WTC11 (cell line): ENCODE results near the gene CPB2. TPM values are rescaled to one million over a fixed set of nuclear protein-coding genes. Genes with fewer than 3 reads are reported as not detected.

ENCODE experiments used
- ATAC-seq: fragments of 200-7000 bp; cut with Tn5 transposase; 2 replicates; pipeline ENCODE4 v1.10.0; 2021; ENCODE audit warnings: mild to moderate bottlenecking, moderate library complexity
- CTCF ChIA-PET: fragments of 300-600 bp; sonication (Branson Sonifier 250); formaldehyde crosslinking; loops from one replicate; lab custom pipeline; 2021; ENCODE audit warnings: antibody characterized with exemption; lab: Charles Lee
- POLR2A ChIA-PET: fragments of 350-600 bp; sonication (Branson Sonifier 250); formaldehyde crosslinking; loops from one replicate; lab custom pipeline; 2021; ENCODE audit warnings: antibody characterized with exemption; lab: Charles Lee
- DNase-seq: peaks from one replicate; pipeline ENCODE4 v3.0.0; 2021; ENCODE audit warnings: low spot score
- H3K27ac Mint-ChIP-seq: 2 replicates; pipeline ENCODE4 v1.8.0; 2021; ENCODE audit warnings: mixed read lengths
- H3K27me3 Mint-ChIP-seq: 2 replicates; pipeline ENCODE4 v1.8.0; 2021; ENCODE audit warnings: low read depth, mild to moderate bottlenecking, moderate library complexity, mixed read lengths
- H3K36me3 Mint-ChIP-seq: 2 replicates; pipeline ENCODE4 v1.8.0; 2021; ENCODE audit warnings: mixed read lengths
- H3K4me1 Mint-ChIP-seq: 2 replicates; pipeline ENCODE4 v1.8.0; 2022; ENCODE audit warnings: mixed read lengths
- H3K4me3 Mint-ChIP-seq: 2 replicates; pipeline ENCODE4 v1.8.0; 2021; ENCODE audit warnings: mild to moderate bottlenecking, moderate library complexity, mixed read lengths
- H3K9me3 Mint-ChIP-seq: 2 replicates; pipeline ENCODE4 v1.8.0; 2021; ENCODE audit warnings: mixed read lengths
- EMX1 ChIP-seq: fragments of 250-450 bp; sonication (Bioruptor Pico); IDR thresholded peaks from 2 replicates; pipeline ENCODE4 v1.8.0; 2021; ENCODE audit warnings: mild to moderate bottlenecking
- GABPB1 ChIP-seq: sonication (generic); formaldehyde crosslinking; IDR thresholded peaks from 2 replicates; pipeline ENCODE4 v1.8.1; 2023; ENCODE audit warnings: mild to moderate bottlenecking, missing genetic modification reagents
- GRHL2 ChIP-seq: fragments of 250-450 bp; sonication (Bioruptor Pico); IDR thresholded peaks from 2 replicates; pipeline ENCODE4 v1.8.0; 2022; ENCODE audit warnings: mild to moderate bottlenecking, moderate library complexity; ENCODE audit not compliant: insufficient replicate concordance, severe bottlenecking
- IRF1 ChIP-seq: sonication (generic); formaldehyde crosslinking; IDR thresholded peaks from 2 replicates; pipeline ENCODE4 v1.8.0; 2023; ENCODE audit warnings: missing genetic modification reagents
- KAT7 ChIP-seq: sonication (generic); formaldehyde crosslinking; IDR thresholded peaks from 2 replicates; pipeline ENCODE4 v1.8.1; 2023; ENCODE audit warnings: missing genetic modification reagents, mild to moderate bottlenecking, borderline replicate concordance
- MAX ChIP-seq: sonication (generic); formaldehyde crosslinking; IDR thresholded peaks from 2 replicates; pipeline ENCODE4 v1.8.0; 2022; ENCODE audit warnings: mild to moderate bottlenecking, missing genetic modification reagents
- NFATC4 ChIP-seq: fragments of 250-450 bp; sonication (Bioruptor Pico); IDR thresholded peaks from 2 replicates; pipeline ENCODE4 v1.9.0; 2021; ENCODE audit warnings: mild to moderate bottlenecking
- NFYB ChIP-seq: sonication (generic); formaldehyde crosslinking; conservative IDR thresholded peaks from 2 replicates; pipeline ENCODE4 v1.8.0; 2022; ENCODE audit warnings: low read depth, missing genetic modification reagents
- PRRX2 ChIP-seq: fragments of 250-450 bp; sonication (Bioruptor Pico); IDR thresholded peaks from 2 replicates; pipeline ENCODE4 v1.8.0; 2021; ENCODE audit warnings: mild to moderate bottlenecking
- ZBTB21 ChIP-seq: sonication (generic); formaldehyde crosslinking; IDR thresholded peaks from 2 replicates; pipeline ENCODE4 v1.8.1; 2023; ENCODE audit warnings: mild to moderate bottlenecking, missing genetic modification reagents, borderline replicate concordance
- ZNF263 ChIP-seq: sonication (generic); formaldehyde crosslinking; IDR thresholded peaks from 2 replicates; pipeline ENCODE4 v1.8.1; 2022; ENCODE audit warnings: low read depth, mild to moderate bottlenecking, moderate library complexity, missing genetic modification reagents
- ZNF317 ChIP-seq: sonication (generic); formaldehyde crosslinking; IDR thresholded peaks from 2 replicates; pipeline ENCODE4 v1.8.1; 2023; ENCODE audit warnings: low read depth, mild to moderate bottlenecking, moderate library complexity, missing genetic modification reagents, borderline replicate concordance
- total RNA-seq: library from RNA; stranded (reverse); gene quantifications from 3 replicates; pipeline ENCODE4 v1.2.3, GENCODE V29; 2021
- TF ChIP-seq, protein P1 (sequence below): fragments of 250-450 bp; sonication (Bioruptor Pico); IDR thresholded peaks from 2 replicates; pipeline ENCODE4 v2.1.2; 2022; ENCODE audit warnings: mild to moderate bottlenecking, moderate library complexity
- TF ChIP-seq, protein P2 (sequence below): sonication (generic); formaldehyde crosslinking; IDR thresholded peaks from 2 replicates; pipeline ENCODE4 v1.8.0; 2022; ENCODE audit warnings: mild to moderate bottlenecking, missing genetic modification reagents
- TF ChIP-seq, protein P3 (sequence below): fragments of 250-450 bp; sonication (Bioruptor Pico); IDR thresholded peaks from 2 replicates; pipeline ENCODE4 v1.8.0; 2021; ENCODE audit warnings: mild to moderate bottlenecking
- TF ChIP-seq, protein P4 (sequence below): fragments of 250-450 bp; sonication (Bioruptor Pico); IDR thresholded peaks from 2 replicates; pipeline ENCODE4 v1.9.0; 2021; ENCODE audit warnings: mild to moderate bottlenecking, borderline replicate concordance
- TF ChIP-seq, protein P5 (sequence below): sonication (generic); formaldehyde crosslinking; IDR thresholded peaks from 2 replicates; pipeline ENCODE4 v1.8.1; 2022; ENCODE audit warnings: low read depth, missing genetic modification reagents, borderline replicate concordance

CPB2 gene
- total RNA-seq, 1 experiment from 2014 or later, result 0.33 TPM

GRCh38 chr13:46041419-46041839 is 63.4 kb downstream of the CPB2 start:
- TF ChIP-seq ZBTB21 (CRISPR knock-in tag) (no peak), GABPB1 (no peak), IRF1 (no peak), PRRX2 (CRISPR knock-in tag) (no peak), ZNF317 (CRISPR knock-in tag) (no peak), ZNF263 (CRISPR knock-in tag) (no peak)
- TF ChIP-seq, protein P1, sequence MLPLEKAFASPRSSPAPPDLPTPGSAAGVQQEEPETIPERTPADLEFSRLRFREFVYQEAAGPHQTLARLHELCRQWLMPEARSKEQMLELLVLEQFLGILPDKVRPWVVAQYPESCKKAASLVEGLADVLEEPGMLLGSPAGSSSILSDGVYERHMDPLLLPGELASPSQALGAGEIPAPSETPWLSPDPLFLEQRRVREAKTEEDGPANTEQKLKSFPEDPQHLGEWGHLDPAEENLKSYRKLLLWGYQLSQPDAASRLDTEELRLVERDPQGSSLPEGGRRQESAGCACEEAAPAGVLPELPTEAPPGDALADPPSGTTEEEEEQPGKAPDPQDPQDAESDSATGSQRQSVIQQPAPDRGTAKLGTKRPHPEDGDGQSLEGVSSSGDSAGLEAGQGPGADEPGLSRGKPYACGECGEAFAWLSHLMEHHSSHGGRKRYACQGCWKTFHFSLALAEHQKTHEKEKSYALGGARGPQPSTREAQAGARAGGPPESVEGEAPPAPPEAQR (CRISPR knock-in tag), result no peak
- TF ChIP-seq, protein P2, sequence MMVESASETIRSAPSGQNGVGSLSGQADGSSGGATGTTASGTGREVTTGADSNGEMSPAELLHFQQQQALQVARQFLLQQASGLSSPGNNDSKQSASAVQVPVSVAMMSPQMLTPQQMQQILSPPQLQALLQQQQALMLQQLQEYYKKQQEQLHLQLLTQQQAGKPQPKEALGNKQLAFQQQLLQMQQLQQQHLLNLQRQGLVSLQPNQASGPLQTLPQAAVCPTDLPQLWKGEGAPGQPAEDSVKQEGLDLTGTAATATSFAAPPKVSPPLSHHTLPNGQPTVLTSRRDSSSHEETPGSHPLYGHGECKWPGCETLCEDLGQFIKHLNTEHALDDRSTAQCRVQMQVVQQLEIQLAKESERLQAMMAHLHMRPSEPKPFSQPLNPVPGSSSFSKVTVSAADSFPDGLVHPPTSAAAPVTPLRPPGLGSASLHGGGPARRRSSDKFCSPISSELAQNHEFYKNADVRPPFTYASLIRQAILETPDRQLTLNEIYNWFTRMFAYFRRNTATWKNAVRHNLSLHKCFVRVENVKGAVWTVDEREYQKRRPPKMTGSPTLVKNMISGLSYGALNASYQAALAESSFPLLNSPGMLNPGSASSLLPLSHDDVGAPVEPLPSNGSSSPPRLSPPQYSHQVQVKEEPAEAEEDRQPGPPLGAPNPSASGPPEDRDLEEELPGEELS (CRISPR knock-in tag), result no peak
- TF ChIP-seq, protein P3, sequence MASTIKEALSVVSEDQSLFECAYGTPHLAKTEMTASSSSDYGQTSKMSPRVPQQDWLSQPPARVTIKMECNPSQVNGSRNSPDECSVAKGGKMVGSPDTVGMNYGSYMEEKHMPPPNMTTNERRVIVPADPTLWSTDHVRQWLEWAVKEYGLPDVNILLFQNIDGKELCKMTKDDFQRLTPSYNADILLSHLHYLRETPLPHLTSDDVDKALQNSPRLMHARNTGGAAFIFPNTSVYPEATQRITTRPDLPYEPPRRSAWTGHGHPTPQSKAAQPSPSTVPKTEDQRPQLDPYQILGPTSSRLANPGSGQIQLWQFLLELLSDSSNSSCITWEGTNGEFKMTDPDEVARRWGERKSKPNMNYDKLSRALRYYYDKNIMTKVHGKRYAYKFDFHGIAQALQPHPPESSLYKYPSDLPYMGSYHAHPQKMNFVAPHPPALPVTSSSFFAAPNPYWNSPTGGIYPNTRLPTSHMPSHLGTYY, result no peak
- TF ChIP-seq, protein P4, sequence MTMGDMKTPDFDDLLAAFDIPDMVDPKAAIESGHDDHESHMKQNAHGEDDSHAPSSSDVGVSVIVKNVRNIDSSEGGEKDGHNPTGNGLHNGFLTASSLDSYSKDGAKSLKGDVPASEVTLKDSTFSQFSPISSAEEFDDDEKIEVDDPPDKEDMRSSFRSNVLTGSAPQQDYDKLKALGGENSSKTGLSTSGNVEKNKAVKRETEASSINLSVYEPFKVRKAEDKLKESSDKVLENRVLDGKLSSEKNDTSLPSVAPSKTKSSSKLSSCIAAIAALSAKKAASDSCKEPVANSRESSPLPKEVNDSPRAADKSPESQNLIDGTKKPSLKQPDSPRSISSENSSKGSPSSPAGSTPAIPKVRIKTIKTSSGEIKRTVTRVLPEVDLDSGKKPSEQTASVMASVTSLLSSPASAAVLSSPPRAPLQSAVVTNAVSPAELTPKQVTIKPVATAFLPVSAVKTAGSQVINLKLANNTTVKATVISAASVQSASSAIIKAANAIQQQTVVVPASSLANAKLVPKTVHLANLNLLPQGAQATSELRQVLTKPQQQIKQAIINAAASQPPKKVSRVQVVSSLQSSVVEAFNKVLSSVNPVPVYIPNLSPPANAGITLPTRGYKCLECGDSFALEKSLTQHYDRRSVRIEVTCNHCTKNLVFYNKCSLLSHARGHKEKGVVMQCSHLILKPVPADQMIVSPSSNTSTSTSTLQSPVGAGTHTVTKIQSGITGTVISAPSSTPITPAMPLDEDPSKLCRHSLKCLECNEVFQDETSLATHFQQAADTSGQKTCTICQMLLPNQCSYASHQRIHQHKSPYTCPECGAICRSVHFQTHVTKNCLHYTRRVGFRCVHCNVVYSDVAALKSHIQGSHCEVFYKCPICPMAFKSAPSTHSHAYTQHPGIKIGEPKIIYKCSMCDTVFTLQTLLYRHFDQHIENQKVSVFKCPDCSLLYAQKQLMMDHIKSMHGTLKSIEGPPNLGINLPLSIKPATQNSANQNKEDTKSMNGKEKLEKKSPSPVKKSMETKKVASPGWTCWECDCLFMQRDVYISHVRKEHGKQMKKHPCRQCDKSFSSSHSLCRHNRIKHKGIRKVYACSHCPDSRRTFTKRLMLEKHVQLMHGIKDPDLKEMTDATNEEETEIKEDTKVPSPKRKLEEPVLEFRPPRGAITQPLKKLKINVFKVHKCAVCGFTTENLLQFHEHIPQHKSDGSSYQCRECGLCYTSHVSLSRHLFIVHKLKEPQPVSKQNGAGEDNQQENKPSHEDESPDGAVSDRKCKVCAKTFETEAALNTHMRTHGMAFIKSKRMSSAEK (CRISPR knock-in tag), result no peak
- TF ChIP-seq, protein P5, sequence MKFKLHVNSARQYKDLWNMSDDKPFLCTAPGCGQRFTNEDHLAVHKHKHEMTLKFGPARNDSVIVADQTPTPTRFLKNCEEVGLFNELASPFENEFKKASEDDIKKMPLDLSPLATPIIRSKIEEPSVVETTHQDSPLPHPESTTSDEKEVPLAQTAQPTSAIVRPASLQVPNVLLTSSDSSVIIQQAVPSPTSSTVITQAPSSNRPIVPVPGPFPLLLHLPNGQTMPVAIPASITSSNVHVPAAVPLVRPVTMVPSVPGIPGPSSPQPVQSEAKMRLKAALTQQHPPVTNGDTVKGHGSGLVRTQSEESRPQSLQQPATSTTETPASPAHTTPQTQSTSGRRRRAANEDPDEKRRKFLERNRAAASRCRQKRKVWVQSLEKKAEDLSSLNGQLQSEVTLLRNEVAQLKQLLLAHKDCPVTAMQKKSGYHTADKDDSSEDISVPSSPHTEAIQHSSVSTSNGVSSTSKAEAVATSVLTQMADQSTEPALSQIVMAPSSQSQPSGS, result no peak
- H3K27ac Mint-ChIP-seq, result no peak overlapping the region
- no peak for DNase-seq
- no peaks in the 10 kb centered on the region for H3K27me3 Mint-ChIP-seq
- ChIA-PET CTCF (no interaction called here), POLR2A (no interaction called here)
- ATAC-seq, result no peak
- H3K9me3 Mint-ChIP-seq, result no peaks in the 10 kb centered on the region
- H3K36me3 Mint-ChIP-seq, result peaks cover 33% of the 10 kb centered on the region
- no peak overlapping the region for H3K4me3 Mint-ChIP-seq
- H3K4me1 Mint-ChIP-seq, result no peaks in the 10 kb centered on the region

DNA sequence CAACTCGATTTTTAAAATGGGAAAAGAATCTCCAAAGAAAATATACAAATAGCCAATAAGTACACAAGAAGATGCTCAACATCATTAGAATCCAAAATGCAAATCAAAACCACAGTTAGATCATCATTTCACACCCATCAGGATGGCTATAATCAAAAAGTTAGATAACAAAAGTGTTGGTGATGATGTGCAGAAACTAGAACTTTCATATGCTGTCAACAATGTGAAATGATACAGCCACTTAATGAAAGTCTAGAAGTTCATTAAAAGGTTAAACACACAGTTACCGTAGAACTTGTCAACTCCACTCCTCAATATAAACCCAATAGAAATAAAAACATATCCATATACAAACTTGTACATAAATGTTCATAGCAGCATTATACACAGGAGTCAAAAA is 64.1 kb downstream of the CPB2 start:
- Mint-ChIP-seq H3K27me3 (no peaks in the 10 kb centered on the region), H3K4me3 (no peak overlapping the region), H3K27ac (no peak overlapping the region)
- TF ChIP-seq GRHL2 (CRISPR knock-in tag) (no peak), EMX1 (no peak), KAT7 (CRISPR knock-in tag) (no peak), ZNF317 (CRISPR knock-in tag) (no peak), MAX (no peak), NFYB (CRISPR knock-in tag) (no peak), NFATC4 (CRISPR knock-in tag) (no peak)
- TF ChIP-seq, protein P2 (CRISPR knock-in tag), result no peak
- TF ChIP-seq, all 79 proteins: peak for 0
- H3K36me3 Mint-ChIP-seq, result peaks cover 35% of the 10 kb centered on the region
- DNase-seq (no peak), ATAC-seq (no peak)
- POLR2A ChIA-PET, result no interaction called here
- H3K9me3 Mint-ChIP-seq, result no peaks in the 10 kb centered on the region
- H3K4me1 Mint-ChIP-seq, result no peaks in the 10 kb centered on the region
- CTCF ChIA-PET, result no interaction called here
